Effector memory CD4-positive, alpha-beta T cell (primary cell): ENCODE results near the gene OGN.

Source experiments
- DNase-seq, 3 donors: peaks; one replicate each; pipeline ENCODE4 v3.0.0-alpha.2; 2020
- H3K27ac ChIP-seq: 2 replicates; pipeline ENCODE4 v1.7.0; 2013; ENCODE audit warnings: mild to moderate bottlenecking, low read length, moderate library complexity; ENCODE audit not compliant: insufficient read depth, poor library complexity, severe bottlenecking
- H3K27me3 ChIP-seq: replicated peaks from 2 replicates; pipeline ENCODE4 v1.7.0; 2013; ENCODE audit warnings: mild to moderate bottlenecking, low read length; ENCODE audit not compliant: insufficient read depth, control insufficient read depth, poor library complexity, severe bottlenecking
- H3K36me3 ChIP-seq: 2 replicates; pipeline ENCODE4 v1.7.0; 2013; ENCODE audit warnings: mild to moderate bottlenecking, low read length, moderate library complexity; ENCODE audit not compliant: control insufficient read depth, insufficient read depth
- H3K4me1 ChIP-seq: 2 replicates; pipeline ENCODE4 v1.7.0; 2013; ENCODE audit warnings: low read length, mild to moderate bottlenecking; ENCODE audit not compliant: control insufficient read depth, insufficient read depth, poor library complexity, severe bottlenecking
- H3K4me3 ChIP-seq: 2 replicates; pipeline ENCODE4 v1.7.0; 2013; ENCODE audit warnings: low read length, low read depth, mild to moderate bottlenecking; ENCODE audit not compliant: insufficient read depth, poor library complexity, severe bottlenecking
- H3K9me3 ChIP-seq: 2 replicates; pipeline ENCODE4 v1.7.0; 2013; ENCODE audit warnings: mild to moderate bottlenecking, low read length, moderate library complexity; ENCODE audit not compliant: control insufficient read depth

Gene OGN

DNA sequence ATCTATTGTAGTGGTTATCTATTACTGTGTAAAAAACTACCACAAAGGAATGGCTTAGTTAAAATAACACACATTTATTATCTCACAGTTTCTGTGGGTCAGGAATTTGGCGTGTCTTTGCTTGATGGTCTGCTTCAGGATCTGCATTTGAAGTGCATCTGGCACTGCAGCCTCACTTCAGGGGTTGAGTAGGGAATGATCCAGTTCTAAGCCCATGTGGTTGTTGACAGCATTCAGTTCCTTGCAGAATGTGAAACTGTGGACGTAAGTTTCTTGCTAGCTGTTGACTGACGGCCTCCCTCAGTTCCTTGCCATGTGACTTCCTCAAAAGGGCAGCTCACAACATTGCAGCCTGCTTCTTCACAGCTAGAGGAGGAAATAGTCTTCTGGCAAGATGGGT, 2.1 kb upstream of the OGN start:
- H3K4me1 ChIP-seq = no peaks in the 10 kb centered on the region
- H3K36me3 ChIP-seq = no peaks in the 10 kb centered on the region
- peak overlapping the region; percentile 14 for H3K4me3 ChIP-seq
- no peaks in the 10 kb centered on the region for H3K27me3 ChIP-seq
- H3K27ac ChIP-seq = no peak overlapping the region
- no peaks in the 10 kb centered on the region for H3K9me3 ChIP-seq
- peak in 1 of 3 donors; percentile 16 for DNase-seq

DNA sequence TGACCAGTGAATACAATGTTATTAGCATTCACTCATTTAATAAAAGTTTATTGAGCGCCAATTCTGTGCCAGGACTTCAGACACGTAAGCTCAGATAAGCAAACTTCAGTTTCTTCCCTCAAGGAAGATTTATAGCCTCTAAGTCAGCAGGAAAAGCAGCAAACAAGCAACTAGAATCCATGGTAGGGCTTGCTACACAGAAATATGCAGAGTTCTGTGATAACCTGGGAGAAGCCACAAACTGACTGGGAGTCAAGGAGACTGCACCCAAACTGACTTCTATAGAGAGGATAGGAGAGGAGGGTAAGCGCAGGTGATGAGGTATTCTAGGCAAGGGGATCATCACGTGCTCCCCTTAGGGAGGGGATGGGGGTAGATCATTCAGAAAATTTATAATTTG, 1.4 kb upstream of the OGN start:
- no peak for DNase-seq
- Histone ChIP-seq H3K27ac (no peak overlapping the region), H3K27me3 (no peaks in the 10 kb centered on the region), H3K4me3 (no peak overlapping the region), H3K9me3 (no peaks in the 10 kb centered on the region), H3K4me1 (no peaks in the 10 kb centered on the region), H3K36me3 (no peaks in the 10 kb centered on the region)

DNA sequence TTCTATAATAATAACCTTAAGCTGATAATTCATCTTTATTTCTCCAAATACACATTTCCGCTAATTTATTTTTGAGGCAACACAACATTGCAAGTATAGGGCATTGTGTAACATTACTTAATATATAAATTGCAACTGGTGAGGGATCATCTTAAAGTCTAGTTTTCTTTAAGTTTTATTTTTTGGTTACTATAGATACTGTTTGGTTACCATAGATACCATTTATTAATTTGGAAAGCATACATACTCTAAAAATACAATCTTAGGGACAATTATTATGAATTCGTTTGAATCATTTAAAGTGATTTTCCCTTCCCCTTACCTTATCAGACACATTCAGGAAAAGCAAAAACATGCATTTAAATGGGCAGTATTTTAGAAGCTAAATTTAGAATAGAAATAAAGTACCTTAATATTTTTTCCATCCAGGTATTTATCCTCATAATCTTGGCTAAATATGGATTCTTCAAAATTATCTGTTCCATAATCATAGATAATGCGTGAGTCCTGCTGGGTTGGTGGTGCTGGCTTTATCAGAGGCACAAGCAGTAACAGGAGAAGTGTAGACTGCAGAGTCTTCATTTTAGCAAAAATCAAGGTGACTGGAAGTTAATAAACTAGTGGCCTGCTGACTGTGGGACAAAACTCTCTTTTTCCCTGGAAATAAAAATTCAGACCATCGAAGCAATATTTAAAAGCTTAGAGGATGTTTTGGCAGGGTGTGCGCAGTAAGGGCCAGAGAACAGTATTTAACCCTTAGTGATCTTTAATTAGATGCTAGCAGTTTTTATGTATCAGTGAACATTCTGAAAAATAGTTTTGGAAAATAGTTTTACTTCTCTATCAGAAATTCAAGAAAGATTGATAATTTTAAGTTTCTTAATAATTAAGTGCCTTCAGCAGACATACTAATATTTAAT, 1.3 kb downstream of the OGN start:
- H3K27me3 ChIP-seq = no peaks in the 10 kb centered on the region
- no peaks in the 10 kb centered on the region for H3K9me3 ChIP-seq
- H3K27ac ChIP-seq = no peak overlapping the region
- no peak for DNase-seq
- H3K4me1 ChIP-seq = no peaks in the 10 kb centered on the region
- H3K36me3 ChIP-seq = no peaks in the 10 kb centered on the region
- no peak overlapping the region for H3K4me3 ChIP-seq

DNA sequence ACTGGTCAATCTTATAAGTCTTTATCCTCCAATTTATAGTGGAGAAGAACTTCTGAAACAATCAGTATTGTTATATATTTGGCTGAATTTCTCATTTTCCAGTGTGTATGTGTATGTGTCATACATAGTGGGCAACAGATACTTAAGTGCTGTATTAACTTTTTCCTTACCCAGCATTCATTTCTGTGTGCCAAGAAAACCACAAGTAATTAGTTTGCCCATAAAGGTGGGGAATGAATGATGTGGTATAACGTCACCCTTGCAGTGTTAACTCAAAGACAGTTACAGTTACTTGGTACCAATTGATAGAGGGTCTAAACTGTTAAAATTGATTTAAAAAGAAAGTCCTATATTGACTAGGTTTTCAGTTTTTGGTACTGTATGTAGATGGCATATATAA, 2.0 kb downstream of the OGN start:
- H3K27me3 ChIP-seq = no peaks in the 10 kb centered on the region
- H3K4me1 ChIP-seq = no peaks in the 10 kb centered on the region
- H3K36me3 ChIP-seq = no peaks in the 10 kb centered on the region
- no peak overlapping the region for H3K4me3 ChIP-seq
- no peak for DNase-seq
- no peaks in the 10 kb centered on the region for H3K9me3 ChIP-seq
- no peak overlapping the region for H3K27ac ChIP-seq

DNA sequence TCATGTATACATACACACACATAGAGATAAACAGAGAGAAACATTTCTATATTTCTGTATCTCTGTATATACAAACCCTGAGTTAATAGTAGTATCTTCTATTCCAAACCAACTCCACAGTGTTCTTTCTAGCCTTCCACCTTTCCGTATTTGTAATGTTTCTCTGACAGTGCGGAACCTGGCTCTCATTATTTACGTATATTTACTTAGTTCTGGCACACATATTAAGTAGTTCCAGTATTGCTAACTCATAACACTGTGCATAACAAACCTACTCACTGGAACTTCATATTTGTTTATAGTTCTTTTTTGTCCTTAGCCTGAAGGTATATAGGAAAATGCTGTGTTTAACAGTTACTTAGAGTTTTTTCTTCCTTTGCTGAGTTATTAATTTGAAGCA, 6.5 kb downstream of the OGN start:
- Histone ChIP-seq H3K27me3 (no peaks in the 10 kb centered on the region), H3K9me3 (no peaks in the 10 kb centered on the region), H3K36me3 (no peaks in the 10 kb centered on the region), H3K27ac (no peak overlapping the region), H3K4me3 (no peak overlapping the region), H3K4me1 (no peaks in the 10 kb centered on the region)
- no peak for DNase-seq

DNA sequence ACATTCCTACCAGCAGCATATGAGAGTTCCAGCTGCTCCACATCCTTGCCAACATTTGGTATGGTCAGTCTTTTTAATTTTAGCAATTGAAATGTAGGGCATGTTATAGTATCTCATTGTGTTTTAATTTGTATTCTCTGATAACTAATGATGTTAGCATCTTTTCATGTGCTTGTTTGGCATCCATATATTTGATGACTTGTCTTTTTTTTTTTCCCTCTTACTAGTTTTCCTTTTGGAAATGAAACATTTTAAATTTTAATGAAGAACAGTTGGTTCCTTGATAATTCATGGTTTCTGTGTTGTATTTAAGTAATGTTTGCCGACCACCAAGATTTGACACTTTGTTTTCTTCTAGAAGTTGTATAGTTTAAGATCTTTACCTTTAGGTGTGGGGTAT, 8.8 kb downstream of the OGN start:
- no peaks in the 10 kb centered on the region for H3K9me3 ChIP-seq
- H3K4me1 ChIP-seq = no peaks in the 10 kb centered on the region
- H3K4me3 ChIP-seq = no peak overlapping the region
- no peaks in the 10 kb centered on the region for H3K27me3 ChIP-seq
- DNase-seq = no peak
- no peaks in the 10 kb centered on the region for H3K36me3 ChIP-seq
- H3K27ac ChIP-seq = no peak overlapping the region

DNA sequence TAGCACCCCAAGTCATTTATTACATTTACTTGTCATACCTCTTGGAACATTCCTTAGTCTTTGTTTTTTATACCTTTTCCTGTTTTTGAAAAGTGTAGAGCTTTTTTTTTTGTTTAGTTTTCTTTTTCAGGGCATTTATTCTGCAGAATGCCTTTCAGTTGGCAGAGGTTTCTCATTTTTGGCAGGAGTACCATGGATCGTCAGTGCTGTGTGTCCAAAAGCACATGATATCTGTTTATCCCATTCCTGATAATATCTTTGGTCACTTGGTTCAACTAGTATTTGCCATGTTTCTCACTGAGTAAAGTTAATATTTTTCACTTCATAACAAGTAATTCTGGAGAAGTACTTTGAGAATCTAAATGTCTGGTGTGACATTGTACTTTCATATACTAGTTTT, 10.7 kb downstream of the OGN start:
- no peaks in the 10 kb centered on the region for H3K9me3 ChIP-seq
- H3K36me3 ChIP-seq = no peaks in the 10 kb centered on the region
- no peaks in the 10 kb centered on the region for H3K4me1 ChIP-seq
- no peak overlapping the region for H3K4me3 ChIP-seq
- H3K27me3 ChIP-seq = no peaks in the 10 kb centered on the region
- H3K27ac ChIP-seq = no peak overlapping the region
- DNase-seq = no peak

DNA sequence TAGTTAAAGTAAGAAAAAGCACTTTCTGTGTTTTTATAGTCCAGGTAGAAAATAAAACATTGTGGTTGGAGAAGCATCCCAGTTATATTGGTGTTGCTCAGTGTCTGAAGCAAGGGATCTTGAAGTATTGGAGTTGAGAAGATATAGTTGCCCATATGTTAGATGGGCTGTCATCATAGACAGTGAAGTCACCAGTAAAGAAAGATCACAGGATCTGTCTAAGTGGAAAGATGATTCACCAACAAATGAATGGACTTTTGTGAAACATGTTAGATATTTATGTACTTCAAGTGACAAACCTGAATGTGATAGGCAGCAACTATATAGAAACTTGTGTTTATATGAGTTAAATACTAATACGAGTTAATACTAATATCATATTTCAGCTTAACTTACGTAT, 11.7 kb downstream of the OGN start:
- H3K4me1 ChIP-seq = no peaks in the 10 kb centered on the region
- no peak overlapping the region for H3K4me3 ChIP-seq
- H3K27me3 ChIP-seq = no peaks in the 10 kb centered on the region
- no peak for DNase-seq
- no peak overlapping the region for H3K27ac ChIP-seq
- H3K9me3 ChIP-seq = no peaks in the 10 kb centered on the region
- H3K36me3 ChIP-seq = no peaks in the 10 kb centered on the region

DNA sequence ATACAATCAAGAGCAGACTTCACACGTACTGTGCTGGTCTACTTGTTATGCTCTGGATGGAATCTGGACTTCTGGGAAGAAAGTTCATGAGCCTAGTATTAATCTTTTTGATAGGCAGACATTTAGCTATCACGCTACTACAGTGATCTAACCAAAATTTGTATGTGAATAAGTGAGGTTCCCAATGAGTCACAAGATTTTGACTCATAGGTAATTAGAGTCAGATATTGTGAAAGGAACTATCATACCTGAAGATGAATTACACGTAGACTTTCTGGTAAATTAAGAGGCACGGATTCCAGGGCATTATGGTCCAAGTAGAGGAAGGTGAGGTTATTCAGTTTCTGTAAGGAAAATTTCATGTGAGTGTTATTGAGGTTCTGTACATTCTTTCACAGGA, 18.4 kb downstream of the OGN start:
- no peak overlapping the region for H3K27ac ChIP-seq
- H3K36me3 ChIP-seq = no peaks in the 10 kb centered on the region
- no peak for DNase-seq
- H3K9me3 ChIP-seq = no peaks in the 10 kb centered on the region
- H3K4me1 ChIP-seq = no peaks in the 10 kb centered on the region
- H3K27me3 ChIP-seq = no peaks in the 10 kb centered on the region
- no peak overlapping the region for H3K4me3 ChIP-seq

DNA sequence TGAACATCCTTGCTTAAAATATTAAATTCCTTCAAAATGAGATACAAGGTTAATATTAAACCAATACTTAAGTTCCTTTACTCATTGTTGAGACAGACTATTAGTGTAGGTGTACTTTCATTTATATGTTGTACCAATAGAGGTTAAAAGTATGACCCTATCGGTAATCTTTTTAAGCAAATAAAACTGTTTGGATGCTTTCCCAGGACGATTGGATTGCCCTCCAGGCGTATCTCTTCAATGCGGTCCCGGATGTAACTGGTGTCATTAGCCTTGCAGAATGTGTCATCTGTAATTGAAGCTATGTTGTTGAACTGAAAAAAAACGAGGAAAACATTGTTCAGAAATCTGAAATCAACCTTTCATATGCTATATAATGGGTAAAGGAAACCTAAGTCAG, 18.9 kb downstream of the OGN start:
- Histone ChIP-seq H3K27ac (no peak overlapping the region), H3K36me3 (no peaks in the 10 kb centered on the region), H3K4me1 (no peaks in the 10 kb centered on the region), H3K27me3 (no peaks in the 10 kb centered on the region), H3K4me3 (no peak overlapping the region), H3K9me3 (no peaks in the 10 kb centered on the region)
- DNase-seq = no peak
